ENCODE results near the gene JPH2. TPM values are rescaled to one million over a fixed set of nuclear protein-coding genes. Genes with fewer than 3 reads are reported as not detected.

JPH2 gene
- total RNA-seq, 1 experiment from 2014 or later, result 0.81 TPM

- POLR2A ChIA-PET, result interaction anchor here (1.0 kb wide), 1 partner anchor 28 kb away, joined by 3 read pairs; no protein-coding TSS in a partner anchor
- no peaks in the 10 kb centered on the region; the same call in 1 of the 2 replicates for H3K27me3 Mint-ChIP-seq (ENCODE audit: low read depth)
- DNase-seq (ENCODE audit: low spot score), result no peak
- no peak for TF ChIP-seq ZNF671 (CRISPR knock-in tag; IDR thresholded peaks at IDR 0.05)
- TF ChIP-seq, protein P1, sequence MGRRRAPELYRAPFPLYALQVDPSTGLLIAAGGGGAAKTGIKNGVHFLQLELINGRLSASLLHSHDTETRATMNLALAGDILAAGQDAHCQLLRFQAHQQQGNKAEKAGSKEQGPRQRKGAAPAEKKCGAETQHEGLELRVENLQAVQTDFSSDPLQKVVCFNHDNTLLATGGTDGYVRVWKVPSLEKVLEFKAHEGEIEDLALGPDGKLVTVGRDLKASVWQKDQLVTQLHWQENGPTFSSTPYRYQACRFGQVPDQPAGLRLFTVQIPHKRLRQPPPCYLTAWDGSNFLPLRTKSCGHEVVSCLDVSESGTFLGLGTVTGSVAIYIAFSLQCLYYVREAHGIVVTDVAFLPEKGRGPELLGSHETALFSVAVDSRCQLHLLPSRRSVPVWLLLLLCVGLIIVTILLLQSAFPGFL (CRISPR knock-in tag; IDR thresholded peaks at IDR 0.05; ENCODE audit: borderline replicate concordance), result no peak
- TF ChIP-seq ZNF263 (CRISPR knock-in tag; IDR thresholded peaks at IDR 0.05; ENCODE audit: low read depth), result no peak
- TF ChIP-seq IRF2 (CRISPR knock-in tag; IDR thresholded peaks at IDR 0.05; ENCODE audit: borderline replicate concordance, low read depth), result no peak
- no peak overlapping the region for H3K27ac Mint-ChIP-seq
- H3K4me1 Mint-ChIP-seq, result peaks cover 22% of the 10 kb centered on the region
- CTCF ChIA-PET, result interaction anchor here (1.9 kb wide), 1 partner anchor 67 kb away, joined by 7 read pairs; no protein-coding TSS in a partner anchor
- H3K4me3 Mint-ChIP-seq, result no peak overlapping the region
- no peaks in the 10 kb centered on the region for H3K36me3 Mint-ChIP-seq
- no peak for ATAC-seq
- H3K9me3 Mint-ChIP-seq, result no peaks in the 10 kb centered on the region
Observed at GRCh38 chr20:44183282-44183681, 3.7 kb downstream of the JPH2 start.

- TF ChIP-seq ETV6 (CRISPR knock-in tag; IDR thresholded peaks at IDR 0.05), result no peak
- TF ChIP-seq TEAD4 (CRISPR knock-in tag; IDR thresholded peaks at IDR 0.05), result no peak
- TF ChIP-seq AR (CRISPR knock-in tag; IDR thresholded peaks at IDR 0.05), result no peak
- TF ChIP-seq RORB (CRISPR knock-in tag; IDR thresholded peaks at IDR 0.05), result no peak
- TF ChIP-seq ZNF317 (CRISPR knock-in tag; IDR thresholded peaks at IDR 0.05; ENCODE audit: borderline replicate concordance, low read depth), result no peak
- no peak for TF ChIP-seq ATF3 (CRISPR knock-in tag; conservative IDR thresholded peaks at IDR 0.05)
- TF ChIP-seq NFE2L1 (CRISPR knock-in tag; IDR thresholded peaks at IDR 0.05), result no peak
- no peak for TF ChIP-seq ZNF232 (CRISPR knock-in tag; IDR thresholded peaks at IDR 0.05)
- TF ChIP-seq, protein P2, sequence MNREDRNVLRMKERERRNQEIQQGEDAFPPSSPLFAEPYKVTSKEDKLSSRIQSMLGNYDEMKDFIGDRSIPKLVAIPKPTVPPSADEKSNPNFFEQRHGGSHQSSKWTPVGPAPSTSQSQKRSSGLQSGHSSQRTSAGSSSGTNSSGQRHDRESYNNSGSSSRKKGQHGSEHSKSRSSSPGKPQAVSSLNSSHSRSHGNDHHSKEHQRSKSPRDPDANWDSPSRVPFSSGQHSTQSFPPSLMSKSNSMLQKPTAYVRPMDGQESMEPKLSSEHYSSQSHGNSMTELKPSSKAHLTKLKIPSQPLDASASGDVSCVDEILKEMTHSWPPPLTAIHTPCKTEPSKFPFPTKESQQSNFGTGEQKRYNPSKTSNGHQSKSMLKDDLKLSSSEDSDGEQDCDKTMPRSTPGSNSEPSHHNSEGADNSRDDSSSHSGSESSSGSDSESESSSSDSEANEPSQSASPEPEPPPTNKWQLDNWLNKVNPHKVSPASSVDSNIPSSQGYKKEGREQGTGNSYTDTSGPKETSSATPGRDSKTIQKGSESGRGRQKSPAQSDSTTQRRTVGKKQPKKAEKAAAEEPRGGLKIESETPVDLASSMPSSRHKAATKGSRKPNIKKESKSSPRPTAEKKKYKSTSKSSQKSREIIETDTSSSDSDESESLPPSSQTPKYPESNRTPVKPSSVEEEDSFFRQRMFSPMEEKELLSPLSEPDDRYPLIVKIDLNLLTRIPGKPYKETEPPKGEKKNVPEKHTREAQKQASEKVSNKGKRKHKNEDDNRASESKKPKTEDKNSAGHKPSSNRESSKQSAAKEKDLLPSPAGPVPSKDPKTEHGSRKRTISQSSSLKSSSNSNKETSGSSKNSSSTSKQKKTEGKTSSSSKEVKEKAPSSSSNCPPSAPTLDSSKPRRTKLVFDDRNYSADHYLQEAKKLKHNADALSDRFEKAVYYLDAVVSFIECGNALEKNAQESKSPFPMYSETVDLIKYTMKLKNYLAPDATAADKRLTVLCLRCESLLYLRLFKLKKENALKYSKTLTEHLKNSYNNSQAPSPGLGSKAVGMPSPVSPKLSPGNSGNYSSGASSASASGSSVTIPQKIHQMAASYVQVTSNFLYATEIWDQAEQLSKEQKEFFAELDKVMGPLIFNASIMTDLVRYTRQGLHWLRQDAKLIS (CRISPR knock-in tag; IDR thresholded peaks at IDR 0.05; ENCODE audit: borderline replicate concordance), result no peak
- TF ChIP-seq E2F4 (CRISPR knock-in tag; IDR thresholded peaks at IDR 0.05; ENCODE audit: borderline replicate concordance, low read depth), result no peak
- no peak for TF ChIP-seq CBFB (CRISPR knock-in tag; IDR thresholded peaks at IDR 0.05; ENCODE audit: low read depth)
- no peak for TF ChIP-seq ELF4 (CRISPR knock-in tag; IDR thresholded peaks at IDR 0.05; ENCODE audit: low read depth)
- TF ChIP-seq, protein P3, sequence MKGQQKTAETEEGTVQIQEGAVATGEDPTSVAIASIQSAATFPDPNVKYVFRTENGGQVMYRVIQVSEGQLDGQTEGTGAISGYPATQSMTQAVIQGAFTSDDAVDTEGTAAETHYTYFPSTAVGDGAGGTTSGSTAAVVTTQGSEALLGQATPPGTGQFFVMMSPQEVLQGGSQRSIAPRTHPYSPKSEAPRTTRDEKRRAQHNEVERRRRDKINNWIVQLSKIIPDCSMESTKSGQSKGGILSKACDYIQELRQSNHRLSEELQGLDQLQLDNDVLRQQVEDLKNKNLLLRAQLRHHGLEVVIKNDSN (CRISPR knock-in tag; IDR thresholded peaks at IDR 0.05), result no peak
- no peak for TF ChIP-seq FOXP1 (CRISPR knock-in tag; IDR thresholded peaks at IDR 0.05; ENCODE audit: borderline replicate concordance)
- no peak for TF ChIP-seq TEAD1 (CRISPR knock-in tag; IDR thresholded peaks at IDR 0.05)
- no peak for TF ChIP-seq E2F1 (CRISPR knock-in tag; IDR thresholded peaks at IDR 0.05)
- TF ChIP-seq ZNF512 (CRISPR knock-in tag; IDR thresholded peaks at IDR 0.05; ENCODE audit: borderline replicate concordance), result no peak
- no peak overlapping the region for H3K27ac Mint-ChIP-seq
- CTCF ChIA-PET, result interaction anchor here (1.9 to 2.3 kb wide), 2 partner anchors 66 to 67 kb away, joined by 7 to 18 read pairs; no protein-coding TSS in a partner anchor
Observed at GRCh38 chr20:44182863-44183262, 4.1 kb downstream of the JPH2 start.

More at GRCh38 chr20:44182863-44183262, 4.1 kb downstream of the JPH2 start:
- no peak for DNase-seq (ENCODE audit: low spot score)
- Mint-ChIP-seq H3K27me3 (ENCODE audit: low read depth) (no peaks in the 10 kb centered on the region; the same call in 1 of the 2 replicates), H3K4me1 (peaks cover 22% of the 10 kb centered on the region), H3K9me3 (no peaks in the 10 kb centered on the region), H3K4me3 (no peak overlapping the region), H3K36me3 (no peaks in the 10 kb centered on the region)
- no peak for ATAC-seq
- POLR2A ChIA-PET, result interaction anchor here (1.0 kb wide), 1 partner anchor 28 kb away, joined by 3 read pairs; no protein-coding TSS in a partner anchor

Measured in WTC11 (cell line).